HCT116 (cell line): ENCODE results near the gene KBTBD8. TPM values are rescaled to one million over a fixed set of nuclear protein-coding genes. Genes with fewer than 3 reads are reported as not detected.
A peak's percentile ranks its signal among the peaks of the same experiment; 100 is the strongest.

Experiments used
- ATAC-seq: fragments of 200-7000 bp; cut with Tn5 transposase; 2 replicates; pipeline ENCODE4 v1.9.1; 2020; ENCODE audit warnings: mild to moderate bottlenecking, moderate library complexity
- BruUV-seq: library from RNA; stranded (reverse); fragments of 400-500 nt; replicated peaks from 2 replicates; lab custom pipeline; 2021; lab: Mats Ljungman, UMichigan
- CTCF ChIA-PET: fragments of 300-600 bp; sonication (Branson Sonifier 250); formaldehyde crosslinking; loops from one replicate; lab custom pipeline; 2021; ENCODE audit warnings: antibody characterized with exemption; lab: Charles Lee
- POLR2A ChIA-PET: fragments of 300-600, 350-600 bp; sonication (Branson Sonifier 250); formaldehyde crosslinking; loops from one replicate; lab custom pipeline; 2021; ENCODE audit warnings: antibody characterized with exemption; lab: Charles Lee
- RAD21 ChIA-PET, 2 experiments: fragments of 300-600 bp; sonication (Branson Sonifier 250); formaldehyde crosslinking; loops; one replicate each; lab custom pipeline; 2023; ENCODE audit warnings: low total read pairs in 2 of 2; ENCODE audit not compliant: uncharacterized antibody in 2 of 2, unreplicated experiment in 2 of 2, low non-redundant PET in 1 of 2; lab: Charles Lee
- DNase-seq: peaks from one replicate; pipeline ENCODE4 v3.0.0-alpha.2; 2010; ENCODE audit warnings: low read depth, low spot score
- H2AFZ ChIP-seq: fragments of 200-600 bp; shearing (Covaris generic), sonication (generic); 2 replicates; pipeline ENCODE4 v1.6.1; 2017; ENCODE audit warnings: low read depth, mixed run types, mixed read lengths, antibody characterized with exemption, low read length; ENCODE audit not compliant: poor library complexity, severe bottlenecking
- H3K27ac ChIP-seq: 2 replicates; pipeline ENCODE4 v1.5.1; 2012; ENCODE audit warnings: low read depth, low read length
- H3K27me3 ChIP-seq: fragments of 200-600 bp; sonication (generic); 2 replicates; pipeline ENCODE4 v1.6.1; 2016; ENCODE audit warnings: mixed run types, low read length, mixed read lengths; ENCODE audit not compliant: insufficient read depth
- H3K36me3 ChIP-seq, 2 experiments: fragments of 200-500 bp in 1 of 2; fragments of 200-600 bp in 1 of 2; sonication (Bioruptor generic) in 1 of 2; sonication (generic) in 1 of 2; 2 replicates each; pipeline versions ENCODE4 v1.5.1 to v1.6.1; 2014 to 2016; ENCODE audit warnings: low read length in 2 of 2, inconsistent platforms in 1 of 2, mixed read lengths in 1 of 2, mixed run types in 1 of 2; ENCODE audit not compliant: insufficient read depth in 2 of 2, control insufficient read depth in 1 of 2
- H3K4me1 ChIP-seq, 2 experiments: fragments of 200-600 bp in 1 of 2; sonication (generic) in 1 of 2; 2 replicates each; pipeline versions ENCODE4 v1.5.1 to v1.6.1; 2012 to 2017; ENCODE audit warnings: low read length in 2 of 2, inconsistent platforms in 1 of 2, mild to moderate bottlenecking in 1 of 2, mixed read lengths in 1 of 2, mixed run types in 1 of 2, moderate library complexity in 1 of 2; ENCODE audit not compliant: insufficient read depth in 2 of 2, control insufficient read depth in 1 of 2
- H3K4me2 ChIP-seq: fragments of 200-600 bp; sonication (generic); 2 replicates; pipeline ENCODE4 v1.6.1; 2017; ENCODE audit warnings: mixed run types, low read length, mixed read lengths
- H3K4me3 ChIP-seq, 2 experiments: fragments of 200-600 bp in 1 of 2; sonication (generic) in 1 of 2; replicated peaks in 1 of 2; 2 replicates each; pipeline ENCODE4 v1.5.1; 2011 to 2016; ENCODE audit warnings: low read length in 2 of 2, control low read depth in 1 of 2, low read depth in 1 of 2, mild to moderate bottlenecking in 1 of 2, mixed read lengths in 1 of 2, mixed run types in 1 of 2
- H3K79me2 ChIP-seq: fragments of 200-600 bp; sonication (generic); 2 replicates; pipeline ENCODE4 v1.6.1; 2017; ENCODE audit warnings: mild to moderate bottlenecking, mixed run types, low read length, moderate library complexity, mixed read lengths; ENCODE audit not compliant: insufficient read depth
- H3K9ac ChIP-seq: fragments of 200-600 bp; sonication (generic); 2 replicates; pipeline ENCODE4 v1.6.1; 2016; ENCODE audit warnings: low read length, mixed read lengths
- H3K9me2 ChIP-seq: fragments of 200-600 bp; sonication (generic), shearing (Covaris generic); 2 replicates; pipeline ENCODE4 v1.6.1; 2017; ENCODE audit warnings: mixed run types, mild to moderate bottlenecking, moderate library complexity; ENCODE audit not compliant: insufficient read depth
- H3K9me3 ChIP-seq, 2 experiments: fragments of 200-500 bp in 1 of 2; fragments of 200-600 bp in 1 of 2; sonication (Bioruptor generic) in 1 of 2; sonication (generic) in 1 of 2; 2 replicates each; pipeline ENCODE4 v1.6.1; 2014 to 2017; ENCODE audit warnings: low read length in 2 of 2, mixed read lengths in 2 of 2, inconsistent platforms in 1 of 2, low read depth in 1 of 2, mild to moderate bottlenecking in 1 of 2, mixed run types in 1 of 2, moderate library complexity in 1 of 2; ENCODE audit not compliant: control insufficient read depth in 1 of 2, insufficient read depth in 1 of 2
- H4K20me1 ChIP-seq: fragments of 200-600 bp; sonication (generic), shearing (Covaris generic); 2 replicates; pipeline ENCODE4 v1.6.1; 2017; ENCODE audit warnings: mixed run types, mild to moderate bottlenecking, moderate library complexity; ENCODE audit not compliant: insufficient read depth
- CBX3 ChIP-seq: IDR thresholded peaks from 2 replicates; pipeline ENCODE4 v1.6.1; 2012; ENCODE audit warnings: low read depth
- FOSL1 ChIP-seq: IDR thresholded peaks from 2 replicates; pipeline ENCODE4 v1.6.1; 2012; ENCODE audit warnings: low read depth
- POLR2AphosphoS5 ChIP-seq: IDR thresholded peaks from 2 replicates; pipeline ENCODE4 v1.6.1; 2011; ENCODE audit warnings: mild to moderate bottlenecking, low read depth, low read length, moderate library complexity
- RAD21 ChIP-seq: IDR thresholded peaks from 2 replicates; pipeline ENCODE4 v1.6.1; 2012; ENCODE audit warnings: low read depth, mild to moderate bottlenecking
- SIN3A ChIP-seq: IDR thresholded peaks from 2 replicates; pipeline ENCODE4 v1.6.1; 2012; ENCODE audit warnings: low read depth
- ZBTB33 ChIP-seq: IDR thresholded peaks from 2 replicates; pipeline ENCODE4 v1.6.1; 2011; ENCODE audit warnings: mild to moderate bottlenecking, low read length, moderate library complexity; ENCODE audit not compliant: insufficient replicate concordance; ENCODE audit errors: extremely low read depth
- ZFX ChIP-seq: fragments of 450-650 bp; IDR thresholded peaks from 2 replicates; pipeline ENCODE4 v1.6.1; 2017
- intact Hi-C: fragments of 100-400 bp; cut with micrococcal nuclease; formaldehyde crosslinking; loops from 2 replicates; pipeline ENCODE4 v1.10.0; 2022
- total RNA-seq: library from RNA; stranded (reverse); gene quantifications from one replicate; pipeline ENCODE4 v1.2.1, GENCODE V29; 2021; ENCODE audit not compliant: unreplicated experiment
- TF ChIP-seq, protein P1 (sequence below): IDR thresholded peaks from 2 replicates; pipeline ENCODE4 v1.6.1; 2012

Gene KBTBD8
- total RNA-seq, 1 experiment from 2014 or later: 1.4 TPM

DNA sequence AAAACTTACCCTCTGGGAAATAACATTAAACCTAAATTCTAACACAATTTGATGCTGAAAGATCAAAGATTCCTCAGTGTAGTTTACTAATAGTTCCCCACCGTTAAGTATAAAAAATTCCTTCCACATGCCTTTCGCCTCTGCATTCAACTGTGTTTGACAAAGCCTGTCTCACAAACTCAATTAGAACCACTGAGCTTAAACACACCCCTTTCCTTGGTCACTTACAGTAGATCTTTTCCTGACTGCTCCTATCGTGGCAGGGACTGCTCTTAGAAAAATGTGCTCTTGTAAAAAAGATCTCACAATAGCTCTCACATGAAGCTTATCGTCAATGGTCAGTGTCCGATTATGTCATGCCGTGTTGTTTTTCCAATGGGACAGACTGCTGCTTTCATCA, 8.9 kb upstream of the KBTBD8 start:
- H3K79me2 ChIP-seq: no peaks in the 10 kb centered on the region
- no peak overlapping the region for H3K4me3 ChIP-seq
- H3K9ac ChIP-seq: no peak overlapping the region
- ChIA-PET CTCF (interaction anchor here (0.6 to 3.0 kb wide), 4 partner anchors 9 to 121 kb away, joined by 3 to 13 read pairs (median 3); partner anchors contain the start of gene KBTBD8), RAD21 (no interaction called here), POLR2A (interaction anchor here (1.4 kb wide), 1 partner anchor 9 kb away, joined by 4 read pairs; the partner anchor contains the start of gene KBTBD8)
- no peaks in the 10 kb centered on the region for H3K27me3 ChIP-seq
- no peaks in the 10 kb centered on the region for H3K9me3 ChIP-seq
- ATAC-seq (no peak), DNase-seq (no peak)
- no TSS peak for BruUV-seq
- peak overlapping the region; percentile 99 for H2AFZ ChIP-seq
- no peaks in the 10 kb centered on the region for H4K20me1 ChIP-seq
- no peak overlapping the region for H3K4me2 ChIP-seq
- no peak overlapping the region for H3K27ac ChIP-seq
- intact Hi-C loops: no loop called here
- H3K36me3 ChIP-seq: no peaks in the 10 kb centered on the region
- H3K4me1 ChIP-seq: peaks cover 0 to 7% of the 10 kb centered on the region in 2 experiments; a peak in 2 of 4 replicates
- no peaks in the 10 kb centered on the region for H3K9me2 ChIP-seq
- TF ChIP-seq, protein P1, sequence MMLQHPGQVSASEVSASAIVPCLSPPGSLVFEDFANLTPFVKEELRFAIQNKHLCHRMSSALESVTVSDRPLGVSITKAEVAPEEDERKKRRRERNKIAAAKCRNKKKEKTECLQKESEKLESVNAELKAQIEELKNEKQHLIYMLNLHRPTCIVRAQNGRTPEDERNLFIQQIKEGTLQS: no peak
- TF ChIP-seq POLR2AphosphoS5 (no peak), FOSL1 (no peak), SIN3A (no peak), ZFX (no peak), CBX3 (no peak), ZBTB33 (no peak), RAD21 (no peak)
- TF ChIP-seq, all 23 proteins: peak for 0
